ENCODE measurements around the gene KCNH1. TPM values are rescaled to one million over a fixed set of nuclear protein-coding genes. Genes with fewer than 3 reads are reported as not detected.

The KCNH1 gene
- total RNA-seq, 1 donor from 2014 or later: 0.21 TPM

DNA sequence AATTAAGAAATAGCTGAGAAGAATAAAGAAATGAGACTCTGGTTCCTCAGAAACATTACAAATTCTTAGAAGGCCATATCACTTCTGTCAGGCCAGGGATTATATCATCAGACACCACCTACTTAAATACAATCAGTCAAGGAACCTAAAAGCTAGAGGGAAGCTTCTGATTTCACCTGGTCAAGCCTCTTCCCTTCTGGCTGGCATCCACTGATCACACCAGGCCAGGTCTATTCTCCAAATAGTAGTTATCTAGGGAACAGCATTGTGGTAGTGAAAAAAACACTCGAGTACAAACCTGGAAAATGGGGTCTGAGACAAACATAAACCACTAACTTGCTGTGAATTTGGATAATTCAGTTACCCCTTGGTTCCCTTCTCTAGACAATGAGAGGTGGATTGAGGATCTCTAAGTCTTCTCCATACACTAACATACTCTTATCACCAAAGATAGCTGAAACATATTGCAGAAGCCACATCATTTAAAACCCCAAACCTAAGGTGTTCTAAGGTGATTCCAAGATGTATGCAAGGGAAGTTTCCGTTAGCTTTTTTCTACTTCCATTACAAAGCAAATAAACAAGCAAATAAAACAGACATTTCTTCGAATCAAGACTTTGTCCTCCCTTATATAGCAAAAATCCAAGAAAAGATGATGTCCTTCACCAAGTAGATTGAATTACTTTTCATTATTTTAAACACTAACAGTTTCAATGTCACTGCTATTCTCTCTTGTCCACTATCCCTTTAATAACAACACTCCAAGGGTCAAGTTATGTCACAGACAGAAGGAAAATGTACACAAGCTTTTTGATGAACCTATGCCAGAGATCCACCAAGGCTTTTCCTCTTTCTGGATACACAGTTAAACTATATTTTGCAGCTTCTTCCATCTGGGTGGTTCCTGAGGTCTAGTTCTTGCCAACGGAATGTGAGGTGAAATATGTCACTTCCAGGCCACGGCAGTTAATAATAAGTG is 212.9 kb downstream of the KCNH1 start:
- Mint-ChIP-seq H3K27ac (ENCODE audit: unreplicated experiment) (no peak overlapping the region), H3K4me3 (no peak overlapping the region), H3K9me3 (no peaks in the 10 kb centered on the region), H3K27me3 (ENCODE audit: low read depth) (no peaks in the 10 kb centered on the region), H3K36me3 (ENCODE audit: low read depth) (no peaks in the 10 kb centered on the region), H3K4me1 (no peaks in the 10 kb centered on the region)
- TF ChIP-seq, protein P1, sequence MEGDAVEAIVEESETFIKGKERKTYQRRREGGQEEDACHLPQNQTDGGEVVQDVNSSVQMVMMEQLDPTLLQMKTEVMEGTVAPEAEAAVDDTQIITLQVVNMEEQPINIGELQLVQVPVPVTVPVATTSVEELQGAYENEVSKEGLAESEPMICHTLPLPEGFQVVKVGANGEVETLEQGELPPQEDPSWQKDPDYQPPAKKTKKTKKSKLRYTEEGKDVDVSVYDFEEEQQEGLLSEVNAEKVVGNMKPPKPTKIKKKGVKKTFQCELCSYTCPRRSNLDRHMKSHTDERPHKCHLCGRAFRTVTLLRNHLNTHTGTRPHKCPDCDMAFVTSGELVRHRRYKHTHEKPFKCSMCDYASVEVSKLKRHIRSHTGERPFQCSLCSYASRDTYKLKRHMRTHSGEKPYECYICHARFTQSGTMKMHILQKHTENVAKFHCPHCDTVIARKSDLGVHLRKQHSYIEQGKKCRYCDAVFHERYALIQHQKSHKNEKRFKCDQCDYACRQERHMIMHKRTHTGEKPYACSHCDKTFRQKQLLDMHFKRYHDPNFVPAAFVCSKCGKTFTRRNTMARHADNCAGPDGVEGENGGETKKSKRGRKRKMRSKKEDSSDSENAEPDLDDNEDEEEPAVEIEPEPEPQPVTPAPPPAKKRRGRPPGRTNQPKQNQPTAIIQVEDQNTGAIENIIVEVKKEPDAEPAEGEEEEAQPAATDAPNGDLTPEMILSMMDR (conservative IDR thresholded peaks at IDR 0.05): no peak
- DNase-seq (ENCODE audit: low read depth, low spot score): no peak

DNA sequence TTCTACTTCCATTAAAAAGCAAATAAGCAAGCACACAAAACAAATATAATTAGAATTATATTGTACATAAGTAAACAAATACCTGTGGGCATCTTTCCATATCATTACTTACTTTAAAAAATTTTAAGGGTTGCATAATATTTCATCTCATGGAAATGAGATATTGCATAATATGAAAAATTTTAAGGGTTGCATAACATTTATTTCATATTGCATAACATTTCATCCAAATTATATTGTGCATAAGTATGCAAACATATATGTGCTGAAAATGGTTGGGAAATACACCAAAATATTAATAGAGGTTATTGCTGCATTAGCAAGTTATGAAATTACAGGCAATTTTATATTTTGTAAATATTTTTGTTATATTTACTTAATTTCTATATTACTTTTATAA is 213.7 kb downstream of the KCNH1 start:
- H3K27ac Mint-ChIP-seq (ENCODE audit: unreplicated experiment): no peak overlapping the region
- no peaks in the 10 kb centered on the region for H3K27me3 Mint-ChIP-seq (ENCODE audit: low read depth)
- H3K36me3 Mint-ChIP-seq (ENCODE audit: low read depth): no peaks in the 10 kb centered on the region
- no peak for DNase-seq (ENCODE audit: low read depth, low spot score)
- TF ChIP-seq, protein P1 (conservative IDR thresholded peaks at IDR 0.05): no peak
- H3K9me3 Mint-ChIP-seq: no peaks in the 10 kb centered on the region
- H3K4me1 Mint-ChIP-seq: no peaks in the 10 kb centered on the region
- no peak overlapping the region for H3K4me3 Mint-ChIP-seq

DNA sequence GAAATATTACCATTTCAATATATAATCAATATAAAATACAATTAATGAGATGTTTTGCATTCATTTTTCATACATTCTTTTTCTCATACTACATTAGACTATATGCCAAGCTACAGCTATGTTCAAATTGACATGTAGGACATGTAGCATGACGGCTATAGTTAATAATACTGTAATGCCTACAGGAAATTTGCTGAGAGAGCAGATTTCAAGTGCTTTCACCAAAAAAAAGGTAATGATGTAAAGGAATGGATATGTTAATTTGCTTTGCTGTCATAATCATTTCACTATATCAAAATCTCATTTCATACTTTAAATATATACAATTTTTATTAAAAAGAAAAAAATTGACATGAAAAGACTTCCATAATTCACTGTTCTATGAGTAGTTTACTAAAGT is 215.1 kb downstream of the KCNH1 start:
- Mint-ChIP-seq H3K36me3 (ENCODE audit: low read depth) (no peaks in the 10 kb centered on the region), H3K9me3 (no peaks in the 10 kb centered on the region), H3K27me3 (ENCODE audit: low read depth) (no peaks in the 10 kb centered on the region), H3K4me1 (no peaks in the 10 kb centered on the region), H3K27ac (ENCODE audit: unreplicated experiment) (no peak overlapping the region), H3K4me3 (no peak overlapping the region)
- no peak for DNase-seq (ENCODE audit: low read depth, low spot score)
- TF ChIP-seq, protein P1 (conservative IDR thresholded peaks at IDR 0.05): no peak

DNA sequence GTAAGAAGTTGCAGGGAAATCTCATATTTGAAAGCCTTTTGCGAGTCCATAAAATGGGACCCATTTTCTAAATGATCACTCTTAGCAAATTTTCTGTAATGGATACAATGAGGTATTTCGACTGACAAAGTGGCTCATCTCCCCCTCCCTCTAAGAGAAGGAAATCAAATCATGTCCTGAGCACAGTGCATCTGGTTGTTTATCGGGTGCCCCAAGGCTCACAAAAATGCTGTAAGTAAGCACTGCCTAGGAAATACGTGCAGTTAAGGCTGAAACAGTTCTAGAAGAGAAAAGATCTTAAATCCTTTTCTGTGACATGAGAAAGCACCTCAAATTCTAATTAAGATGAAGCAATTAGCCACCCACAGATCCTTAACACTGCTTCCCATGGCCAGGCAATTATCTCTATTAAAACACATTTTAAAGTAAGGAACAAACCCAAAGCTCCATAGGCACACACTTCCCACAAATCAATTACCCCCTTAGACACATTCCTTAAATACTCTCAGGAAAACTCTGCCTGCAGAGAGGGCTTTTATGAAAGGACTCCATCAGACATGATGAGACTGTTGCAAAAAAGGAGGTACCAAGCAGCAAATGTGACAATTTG is 216.3 kb downstream of the KCNH1 start:
- Mint-ChIP-seq H3K4me1 (no peaks in the 10 kb centered on the region), H3K4me3 (no peak overlapping the region), H3K27me3 (ENCODE audit: low read depth) (no peaks in the 10 kb centered on the region), H3K27ac (ENCODE audit: unreplicated experiment) (no peak overlapping the region), H3K9me3 (no peaks in the 10 kb centered on the region), H3K36me3 (ENCODE audit: low read depth) (no peaks in the 10 kb centered on the region)
- TF ChIP-seq, protein P1 (conservative IDR thresholded peaks at IDR 0.05): no peak
- DNase-seq (ENCODE audit: low read depth, low spot score): no peak

DNA sequence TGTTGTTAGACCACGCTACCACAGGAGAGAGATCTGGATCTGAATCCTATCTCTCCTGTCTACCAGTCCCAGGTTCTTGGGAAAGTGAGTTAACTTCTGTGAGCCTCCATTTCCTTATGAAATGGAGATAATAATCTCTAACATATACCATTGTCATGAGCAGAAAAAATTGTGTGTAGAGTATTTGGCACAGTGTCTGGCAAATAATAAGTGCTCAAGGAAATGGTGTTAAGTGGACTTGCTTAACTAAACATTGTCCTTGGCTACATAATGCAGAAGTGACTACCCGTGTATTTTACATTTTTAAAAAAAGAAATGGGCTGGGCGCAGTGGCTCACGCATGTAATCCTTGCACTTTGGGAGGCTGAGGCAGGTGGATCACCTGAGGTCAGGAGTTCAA is 217.4 kb downstream of the KCNH1 start:
- H3K4me3 Mint-ChIP-seq: no peak overlapping the region
- no peak overlapping the region for H3K27ac Mint-ChIP-seq (ENCODE audit: unreplicated experiment)
- H3K36me3 Mint-ChIP-seq (ENCODE audit: low read depth): no peaks in the 10 kb centered on the region
- TF ChIP-seq, protein P1 (conservative IDR thresholded peaks at IDR 0.05): no peak
- H3K27me3 Mint-ChIP-seq (ENCODE audit: low read depth): no peaks in the 10 kb centered on the region
- no peaks in the 10 kb centered on the region for H3K4me1 Mint-ChIP-seq
- DNase-seq (ENCODE audit: low read depth, low spot score): no peak
- no peaks in the 10 kb centered on the region for H3K9me3 Mint-ChIP-seq

Measured in neural crest cell (in vitro differentiated cells).